HL-60/S4 treated with retinoic acid at 250 ng/mL for 4 days and 3 days (cell line): ENCODE data around the gene SCARB1.

Experiments used
- in situ Hi-C: fragments of 300-500 bp; cut with MboI; formaldehyde crosslinking; loops from 2 replicates; pipeline ENCODE4 v1.7.0; 2022; ENCODE audit warnings: low sequenced_read_pairs

SCARB1 gene

GRCh38 chr12:124738636-124739467 lies 124.8 kb downstream of the SCARB1 start:
- in situ Hi-C loops, result no loop called here

GRCh38 chr12:124737772-124738635 lies 125.7 kb downstream of the SCARB1 start:
- in situ Hi-C loops, result no loop called here

- in situ Hi-C loops, result no loop called here
Observed at GRCh38 chr12:124737040-124737419, 126.6 kb downstream of the SCARB1 start.

GRCh38 chr12:124736115-124737039 lies 127.3 kb downstream of the SCARB1 start:
- in situ Hi-C loops, result no loop called here

- in situ Hi-C loops, result no loop called here
Observed at GRCh38 chr12:124734224-124734788, 129.4 kb downstream of the SCARB1 start.

- in situ Hi-C loops, result no loop called here
Observed at GRCh38 chr12:124733086-124733485, 130.6 kb downstream of the SCARB1 start.

- in situ Hi-C loops, result no loop called here
Observed at GRCh38 chr12:124732275-124733075, 131.2 kb downstream of the SCARB1 start.

- in situ Hi-C loops, result no loop called here
Observed at GRCh38 chr12:124731869-124732268, 131.8 kb downstream of the SCARB1 start.

GRCh38 chr12:124730455-124730932 lies 133.2 kb downstream of the SCARB1 start:
- in situ Hi-C loops, result no loop called here

GRCh38 chr12:124727922-124728321 lies 135.7 kb downstream of the SCARB1 start:
- in situ Hi-C loops, result no loop called here

GRCh38 chr12:124727264-124727800 lies 136.3 kb downstream of the SCARB1 start:
- in situ Hi-C loops, result no loop called here
